RWPE2 (cell line): Measurements from ENCODE around the gene TBC1D14.
A peak's percentile ranks its signal among the peaks of the same experiment; 100 is the strongest.

Source experiments
- ATAC-seq: fragments of 200-7000 bp; cut with Tn5 transposase; 3 replicates; pipeline ENCODE4 v1.9.1; 2021; ENCODE audit warnings: low read depth
- DNase-seq: peaks from one replicate; pipeline ENCODE4 v3.0.0-alpha.2; 2020; ENCODE audit warnings: low spot score
- H3K27ac ChIP-seq: fragments of 450-650 bp; 2 replicates; pipeline ENCODE4 v1.5.1; 2017; ENCODE audit warnings: mild to moderate bottlenecking; ENCODE audit not compliant: poor library complexity, severe bottlenecking
- H3K27me3 ChIP-seq: fragments of 250-450 bp; sonication (Bioruptor Pico); 2 replicates; pipeline ENCODE4 v1.5.1; 2021; ENCODE audit warnings: mild to moderate bottlenecking, moderate library complexity; ENCODE audit not compliant: insufficient read depth, poor library complexity, severe bottlenecking
- H3K36me3 ChIP-seq: fragments of 250-450 bp; sonication (Bioruptor Pico); 2 replicates; pipeline ENCODE4 v1.5.1; 2020; ENCODE audit warnings: low read depth, mild to moderate bottlenecking, moderate library complexity
- H3K4me1 ChIP-seq: fragments of 250-450 bp; sonication (Bioruptor Pico); 2 replicates; pipeline ENCODE4 v1.5.1; 2021; ENCODE audit warnings: mild to moderate bottlenecking, moderate library complexity; ENCODE audit not compliant: insufficient read depth, poor library complexity, severe bottlenecking
- H3K4me3 ChIP-seq: fragments of 250-450 bp; sonication (Bioruptor Pico); 2 replicates; pipeline ENCODE4 v1.5.1; 2021; ENCODE audit warnings: mild to moderate bottlenecking, moderate library complexity; ENCODE audit not compliant: severe bottlenecking
- H3K9me3 ChIP-seq: fragments of 250-450 bp; sonication (Bioruptor Pico); 2 replicates; pipeline ENCODE4 v1.5.1; 2021; ENCODE audit warnings: mild to moderate bottlenecking, moderate library complexity; ENCODE audit not compliant: severe bottlenecking
- CTCF ChIP-seq: fragments of 450-650 bp; IDR thresholded peaks from one replicate; pipeline ENCODE4 v1.5.1; 2017; ENCODE audit warnings: mild to moderate bottlenecking, moderate library complexity; ENCODE audit not compliant: poor library complexity, severe bottlenecking

TBC1D14 gene

GRCh38 chr4:7021355-7021754 lies 111.7 kb downstream of the TBC1D14 start:
- TF ChIP-seq CTCF, result no peak
- Histone ChIP-seq H3K27ac (peak overlapping the region; percentile 97), H3K4me3 (no peak overlapping the region), H3K27me3 (no peaks in the 10 kb centered on the region), H3K36me3 (peaks cover 76% of the 10 kb centered on the region), H3K4me1 (peaks cover 31% of the 10 kb centered on the region), H3K9me3 (no peaks in the 10 kb centered on the region)
- DNase-seq (no peak), ATAC-seq (no peak)

GRCh38 chr4:7021930-7022664 lies 112.5 kb downstream of the TBC1D14 start:
- H3K9me3 ChIP-seq, result no peaks in the 10 kb centered on the region
- TF ChIP-seq CTCF, result no peak
- peak; percentile 98 for ATAC-seq
- peak overlapping the region; percentile 97 for H3K27ac ChIP-seq
- H3K4me3 ChIP-seq, result no peak overlapping the region
- DNase-seq, result no peak
- no peaks in the 10 kb centered on the region for H3K27me3 ChIP-seq
- H3K36me3 ChIP-seq, result peaks cover 70% of the 10 kb centered on the region
- peaks cover 31% of the 10 kb centered on the region for H3K4me1 ChIP-seq

DNA sequence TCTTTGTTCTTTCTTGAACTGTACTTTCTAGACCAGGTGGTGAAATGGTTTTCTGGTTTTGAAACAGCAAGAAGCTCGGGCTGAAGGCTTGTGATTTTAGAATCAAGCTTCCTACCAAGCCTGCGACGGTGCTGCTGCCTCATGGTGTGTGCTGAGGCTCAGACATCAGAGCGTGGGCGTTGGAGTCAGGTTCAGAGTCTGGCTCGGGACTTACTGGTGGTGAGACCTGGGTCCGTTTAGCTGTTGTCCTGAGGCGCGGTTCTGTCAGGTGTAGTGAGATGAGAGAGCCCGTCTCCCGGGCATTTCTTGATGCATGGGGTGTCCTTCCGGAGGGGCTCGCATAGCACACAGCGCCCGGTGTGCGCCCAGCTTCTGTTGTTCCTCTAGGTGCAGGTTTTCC lies 113.9 kb downstream of the TBC1D14 start:
- no peak for ATAC-seq

GRCh38 chr4:7023901-7024300 lies 114.3 kb downstream of the TBC1D14 start:
- H3K4me1 ChIP-seq, result peaks cover 31% of the 10 kb centered on the region
- no peak for ATAC-seq
- no peak overlapping the region for H3K4me3 ChIP-seq
- no peak for DNase-seq
- peaks cover 60% of the 10 kb centered on the region for H3K36me3 ChIP-seq
- H3K9me3 ChIP-seq, result no peaks in the 10 kb centered on the region
- H3K27ac ChIP-seq, result peak overlapping the region; percentile 97
- no peaks in the 10 kb centered on the region for H3K27me3 ChIP-seq
- TF ChIP-seq CTCF, result no peak

More for the DNA sequence above, 113.9 kb downstream of the TBC1D14 start:
- TF ChIP-seq CTCF, result no peak
- Histone ChIP-seq H3K9me3 (no peaks in the 10 kb centered on the region), H3K4me3 (no peak overlapping the region), H3K27me3 (no peaks in the 10 kb centered on the region), H3K36me3 (peaks cover 62% of the 10 kb centered on the region), H3K27ac (peak overlapping the region; percentile 97), H3K4me1 (peaks cover 31% of the 10 kb centered on the region)
- DNase-seq, result no peak

GRCh38 chr4:7024336-7024890 lies 114.8 kb downstream of the TBC1D14 start:
- H3K36me3 ChIP-seq, result peaks cover 60% of the 10 kb centered on the region

More at GRCh38 chr4:7024336-7024890, 114.8 kb downstream of the TBC1D14 start:
- no peak for ATAC-seq
- no peaks in the 10 kb centered on the region for H3K9me3 ChIP-seq
- peaks cover 31% of the 10 kb centered on the region for H3K4me1 ChIP-seq
- H3K4me3 ChIP-seq, result no peak overlapping the region
- H3K27ac ChIP-seq, result no peak overlapping the region
- DNase-seq, result no peak
- no peaks in the 10 kb centered on the region for H3K27me3 ChIP-seq
- no peak for TF ChIP-seq CTCF
